Measurements from ENCODE around the gene CHCHD6.

DNA sequence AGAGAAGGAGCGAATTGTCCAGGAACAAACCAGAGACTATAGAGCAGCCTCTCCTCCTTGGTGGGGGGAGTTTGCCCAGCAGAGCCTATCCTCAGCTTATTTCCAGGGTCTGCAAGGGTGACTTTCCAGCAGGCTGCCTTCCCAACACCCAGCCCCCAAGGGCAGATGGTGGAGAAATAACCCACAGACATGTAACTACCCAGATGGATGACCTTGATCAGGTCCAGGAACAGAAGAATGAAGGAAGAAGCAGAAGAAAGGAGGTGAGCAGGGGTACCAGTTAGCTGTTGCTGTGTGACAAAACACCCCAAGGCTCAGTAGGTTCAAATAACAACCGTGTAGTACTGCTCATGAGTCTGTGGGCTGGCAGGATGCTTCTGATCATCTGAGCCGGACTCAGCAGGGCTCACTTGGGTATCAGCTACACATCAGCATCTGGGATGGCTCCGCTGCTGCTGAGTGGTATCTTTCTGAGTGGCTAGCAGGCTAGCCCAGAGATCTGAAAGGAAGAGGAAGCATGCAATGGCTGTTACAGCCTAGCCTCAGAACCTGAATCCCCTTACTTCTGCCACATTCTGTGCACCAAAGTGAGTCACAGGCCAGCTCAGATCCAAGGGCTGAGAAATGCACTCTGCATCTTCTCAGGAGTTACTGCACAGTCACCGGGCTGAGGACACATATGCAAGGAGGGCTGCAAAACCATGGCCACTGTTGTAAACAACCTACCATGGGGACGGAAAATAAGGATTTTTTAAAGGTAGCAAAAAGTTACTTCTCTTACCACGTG lies 26.9 kb upstream of the CHCHD6 start:
- TF ChIP-seq TAF1 (IDR thresholded peaks at IDR 0.05; ENCODE audit: borderline replicate concordance, insufficient read depth, low read length) (no peak), POLR2AphosphoS5 (IDR thresholded peaks at IDR 0.05; ENCODE audit: low read depth, low read length) (no peak), SIN3A (IDR thresholded peaks at IDR 0.05; ENCODE audit: borderline replicate concordance, insufficient read depth, low read length) (no peak), FOXP2 (optimal IDR thresholded peaks at IDR 0.05; ENCODE audit: borderline replicate concordance, extremely low read depth, extremely low read length, insufficient read depth) (no peak)
- TF ChIP-seq, protein P1, sequence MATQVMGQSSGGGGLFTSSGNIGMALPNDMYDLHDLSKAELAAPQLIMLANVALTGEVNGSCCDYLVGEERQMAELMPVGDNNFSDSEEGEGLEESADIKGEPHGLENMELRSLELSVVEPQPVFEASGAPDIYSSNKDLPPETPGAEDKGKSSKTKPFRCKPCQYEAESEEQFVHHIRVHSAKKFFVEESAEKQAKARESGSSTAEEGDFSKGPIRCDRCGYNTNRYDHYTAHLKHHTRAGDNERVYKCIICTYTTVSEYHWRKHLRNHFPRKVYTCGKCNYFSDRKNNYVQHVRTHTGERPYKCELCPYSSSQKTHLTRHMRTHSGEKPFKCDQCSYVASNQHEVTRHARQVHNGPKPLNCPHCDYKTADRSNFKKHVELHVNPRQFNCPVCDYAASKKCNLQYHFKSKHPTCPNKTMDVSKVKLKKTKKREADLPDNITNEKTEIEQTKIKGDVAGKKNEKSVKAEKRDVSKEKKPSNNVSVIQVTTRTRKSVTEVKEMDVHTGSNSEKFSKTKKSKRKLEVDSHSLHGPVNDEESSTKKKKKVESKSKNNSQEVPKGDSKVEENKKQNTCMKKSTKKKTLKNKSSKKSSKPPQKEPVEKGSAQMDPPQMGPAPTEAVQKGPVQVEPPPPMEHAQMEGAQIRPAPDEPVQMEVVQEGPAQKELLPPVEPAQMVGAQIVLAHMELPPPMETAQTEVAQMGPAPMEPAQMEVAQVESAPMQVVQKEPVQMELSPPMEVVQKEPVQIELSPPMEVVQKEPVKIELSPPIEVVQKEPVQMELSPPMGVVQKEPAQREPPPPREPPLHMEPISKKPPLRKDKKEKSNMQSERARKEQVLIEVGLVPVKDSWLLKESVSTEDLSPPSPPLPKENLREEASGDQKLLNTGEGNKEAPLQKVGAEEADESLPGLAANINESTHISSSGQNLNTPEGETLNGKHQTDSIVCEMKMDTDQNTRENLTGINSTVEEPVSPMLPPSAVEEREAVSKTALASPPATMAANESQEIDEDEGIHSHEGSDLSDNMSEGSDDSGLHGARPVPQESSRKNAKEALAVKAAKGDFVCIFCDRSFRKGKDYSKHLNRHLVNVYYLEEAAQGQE (IDR thresholded peaks at IDR 0.05; ENCODE audit: insufficient read depth in 1 of 2, low read depth in 2 of 2, low read length in 2 of 2): no peak
